HepG2 (cell line): ENCODE measurements around the gene ERFL. TPM values are rescaled to one million over a fixed set of nuclear protein-coding genes. Genes with fewer than 3 reads are reported as not detected.

ENCODE experiments used
- HDAC2 ChIP-seq: sonication (generic); formaldehyde crosslinking; IDR thresholded peaks from 2 replicates; pipeline ENCODE4 v1.4.0; 2020; ENCODE audit warnings: missing genetic modification reagents
- HMG20B ChIP-seq: conservative IDR thresholded peaks from 2 replicates; pipeline ENCODE4 v1.6.1; 2016; ENCODE audit warnings: missing genetic modification reagents, missing compliant biosample characterization
- HNRNPLL ChIP-seq: fragments of 200-400 bp; formaldehyde crosslinking; IDR thresholded peaks from 2 replicates; pipeline ENCODE4 v1.6.1; 2017; ENCODE audit warnings: mild to moderate bottlenecking, low read depth, low read length; ENCODE audit not compliant: poor library complexity, severe bottlenecking
- NCOA5 ChIP-seq: sonication (generic); formaldehyde crosslinking; IDR thresholded peaks from 2 replicates; pipeline ENCODE4 v1.4.0; 2020; ENCODE audit warnings: missing genetic modification reagents
- PHF5A ChIP-seq: IDR thresholded peaks from one replicate; pipeline ENCODE4 v1.6.1; 2018; ENCODE audit warnings: low read depth, missing genetic modification reagents; ENCODE audit not compliant: unreplicated experiment
- PITX1 ChIP-seq: sonication (generic); formaldehyde crosslinking; IDR thresholded peaks from 2 replicates; pipeline ENCODE4 v1.5.1; 2020; ENCODE audit warnings: mild to moderate bottlenecking, missing genetic modification reagents
- PLRG1 ChIP-seq: fragments of 450-650 bp; conservative IDR thresholded peaks from 2 replicates; pipeline ENCODE4 v1.6.1; 2016
- POLR2AphosphoS5 ChIP-seq: IDR thresholded peaks from 2 replicates; pipeline ENCODE4 v1.6.1; 2012; ENCODE audit warnings: low read depth, low read length
- RFX3 ChIP-seq: IDR thresholded peaks from 2 replicates; pipeline ENCODE4 v1.6.1; 2016; ENCODE audit warnings: missing biosample characterization, missing genetic modification reagents
- SP5 ChIP-seq: IDR thresholded peaks from 2 replicates; pipeline ENCODE4 v1.6.1; 2016; ENCODE audit warnings: low read depth, borderline replicate concordance
- ZNF350 ChIP-seq: sonication (generic); formaldehyde crosslinking; IDR thresholded peaks from 2 replicates; pipeline ENCODE4 v1.4.0; 2020; ENCODE audit warnings: mild to moderate bottlenecking, low read depth, missing genetic modification reagents, borderline replicate concordance
- ZNF354B ChIP-seq: sonication (generic); formaldehyde crosslinking; IDR thresholded peaks from 2 replicates; pipeline ENCODE4 v1.8.0; 2022; ENCODE audit warnings: mild to moderate bottlenecking, missing genetic modification reagents
- ZNF670 ChIP-seq: sonication (generic); formaldehyde crosslinking; IDR thresholded peaks from 2 replicates; pipeline ENCODE4 v1.8.0; 2022; ENCODE audit warnings: mild to moderate bottlenecking, missing genetic modification reagents, borderline replicate concordance
- polyA plus RNA-seq, 8 experiments: library from polyadenylated mRNA; depleted of rRNA in 3 of 8; stranded (reverse) in 7 of 8; unstranded in 1 of 8; fragments of >200 nt; fragmentation: Illumina TruSeq in 4 of 8; extraction: Trizol in 4 of 8; gene quantifications; 2 replicates each; pipeline versions ENCODE4 v1.2.1 to v1.2.3, GENCODE V29; 2011 to 2016; ENCODE audit warnings: low read depth in 4 of 8, missing spikeins in 1 of 8, mixed read lengths in 1 of 8; ENCODE audit not compliant: insufficient read depth in 1 of 8
- total RNA-seq, 5 experiments: library from RNA; depleted of rRNA; stranded (reverse); fragments of >200 nt; fragmentation: Illumina TruSeq; extraction: Trizol; gene quantifications; 2 replicates each; pipeline ENCODE4 v1.2.3, GENCODE V29; 2016; ENCODE audit warnings: low read depth in 1 of 5
- TF ChIP-seq, protein P1 (sequence below): sonication (generic); formaldehyde crosslinking; conservative IDR thresholded peaks from 2 replicates; pipeline ENCODE4 v1.4.0; 2020; ENCODE audit warnings: missing genetic modification reagents
- TF ChIP-seq, protein P2 (sequence below): sonication (generic); formaldehyde crosslinking; IDR thresholded peaks from 2 replicates; pipeline ENCODE4 v1.5.0; 2020; ENCODE audit warnings: missing genetic modification reagents, mild to moderate bottlenecking, borderline replicate concordance
- TF ChIP-seq, protein P3 (sequence below): sonication (generic); formaldehyde crosslinking; IDR thresholded peaks from 2 replicates; pipeline ENCODE4 v1.5.0; 2020; ENCODE audit warnings: mild to moderate bottlenecking, missing genetic modification reagents, borderline replicate concordance

The ERFL gene
- total and polyA plus RNA-seq, 2 of the 13 experiments (the other 11 are each of a cell fraction or from before 2014, with no cell fraction given): not detected

DNA sequence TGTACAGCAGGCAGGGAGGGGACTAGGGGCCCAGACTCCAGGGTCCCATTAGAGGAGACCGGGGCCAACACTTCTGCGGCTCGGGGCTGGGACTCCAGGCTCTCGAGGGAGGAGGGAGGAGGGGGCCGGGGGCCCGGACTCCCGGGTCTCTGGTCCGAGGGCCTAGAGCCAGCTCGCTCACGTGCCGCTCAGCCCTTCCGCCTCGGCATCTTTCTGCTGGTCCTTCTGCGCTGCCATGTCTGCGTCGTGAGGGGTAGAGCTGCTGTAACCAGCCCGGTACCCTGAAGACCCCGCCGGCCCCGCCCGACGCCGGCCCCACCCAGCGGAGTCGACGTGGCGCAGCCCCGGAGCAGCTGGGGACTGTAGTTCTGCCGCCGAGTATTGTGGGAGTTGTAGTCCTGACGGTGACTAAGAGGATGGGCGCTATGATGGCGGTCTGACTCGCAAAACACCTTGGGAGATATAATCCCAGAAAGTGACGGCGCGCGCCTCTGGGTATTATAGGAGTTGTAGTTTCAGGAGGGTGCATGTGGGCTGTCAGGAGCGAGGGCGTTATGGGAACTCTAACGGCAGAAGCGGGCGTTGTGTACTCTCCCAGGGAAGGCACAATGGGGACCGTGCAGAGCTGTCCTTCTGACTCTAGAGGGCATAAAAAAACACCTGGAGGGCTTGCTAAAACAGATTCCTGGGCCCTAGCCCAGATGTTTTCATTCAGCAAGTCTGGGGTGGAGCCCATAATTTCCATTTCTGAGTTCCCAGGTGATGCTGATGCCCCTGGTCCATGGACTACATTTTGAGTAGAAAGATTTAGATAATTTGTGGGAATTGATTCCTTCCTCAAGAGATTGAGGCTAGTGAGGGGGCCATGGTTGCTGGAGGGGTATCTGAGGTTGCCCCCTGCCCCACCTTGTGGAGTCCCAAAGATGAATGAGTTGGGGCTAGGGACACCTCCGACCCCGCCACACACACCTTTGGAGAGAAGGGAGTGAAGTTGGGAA lies 31.1 kb upstream of the ERFL start, which contains the start of gene RABAC1 (continued):
- TF ChIP-seq, protein P1, sequence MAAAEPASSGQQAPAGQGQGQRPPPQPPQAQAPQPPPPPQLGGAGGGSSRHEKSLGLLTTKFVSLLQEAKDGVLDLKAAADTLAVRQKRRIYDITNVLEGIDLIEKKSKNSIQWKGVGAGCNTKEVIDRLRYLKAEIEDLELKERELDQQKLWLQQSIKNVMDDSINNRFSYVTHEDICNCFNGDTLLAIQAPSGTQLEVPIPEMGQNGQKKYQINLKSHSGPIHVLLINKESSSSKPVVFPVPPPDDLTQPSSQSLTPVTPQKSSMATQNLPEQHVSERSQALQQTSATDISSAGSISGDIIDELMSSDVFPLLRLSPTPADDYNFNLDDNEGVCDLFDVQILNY (CRISPR knock-in tag): no peak
- 0 out of 2 replicates have a peak, but pooled peaks have one; percentile 23 for TF ChIP-seq ZNF350 (CRISPR knock-in tag)
- no peak for TF ChIP-seq ZNF354B (CRISPR knock-in tag)
- TF ChIP-seq HDAC2 (CRISPR knock-in tag): peak; percentile 50; the same call in 1 of the 2 replicates
- TF ChIP-seq SP5 (CRISPR knock-in tag): peak; percentile 51; the same call in 1 of the 2 replicates
- TF ChIP-seq PITX1 (CRISPR knock-in tag): peak; percentile 50; the same call in 1 of the 2 replicates
- TF ChIP-seq HMG20B (CRISPR knock-in tag): no peak
- peak; percentile 39 for TF ChIP-seq HNRNPLL
- TF ChIP-seq PHF5A (CRISPR knock-in tag): peak; percentile 43
- no peak for TF ChIP-seq NCOA5 (CRISPR knock-in tag)
- TF ChIP-seq, protein P2, sequence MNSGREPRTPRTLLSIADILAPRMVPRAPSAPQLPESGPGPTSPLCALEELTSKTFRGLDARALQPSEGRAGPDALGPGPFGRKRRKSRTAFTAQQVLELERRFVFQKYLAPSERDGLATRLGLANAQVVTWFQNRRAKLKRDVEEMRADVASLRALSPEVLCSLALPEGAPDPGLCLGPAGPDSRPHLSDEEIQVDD: no peak
- peak; percentile 49 for TF ChIP-seq POLR2AphosphoS5
- no peak for TF ChIP-seq PLRG1
- TF ChIP-seq RFX3 (CRISPR knock-in tag): no peak
- TF ChIP-seq, protein P3, sequence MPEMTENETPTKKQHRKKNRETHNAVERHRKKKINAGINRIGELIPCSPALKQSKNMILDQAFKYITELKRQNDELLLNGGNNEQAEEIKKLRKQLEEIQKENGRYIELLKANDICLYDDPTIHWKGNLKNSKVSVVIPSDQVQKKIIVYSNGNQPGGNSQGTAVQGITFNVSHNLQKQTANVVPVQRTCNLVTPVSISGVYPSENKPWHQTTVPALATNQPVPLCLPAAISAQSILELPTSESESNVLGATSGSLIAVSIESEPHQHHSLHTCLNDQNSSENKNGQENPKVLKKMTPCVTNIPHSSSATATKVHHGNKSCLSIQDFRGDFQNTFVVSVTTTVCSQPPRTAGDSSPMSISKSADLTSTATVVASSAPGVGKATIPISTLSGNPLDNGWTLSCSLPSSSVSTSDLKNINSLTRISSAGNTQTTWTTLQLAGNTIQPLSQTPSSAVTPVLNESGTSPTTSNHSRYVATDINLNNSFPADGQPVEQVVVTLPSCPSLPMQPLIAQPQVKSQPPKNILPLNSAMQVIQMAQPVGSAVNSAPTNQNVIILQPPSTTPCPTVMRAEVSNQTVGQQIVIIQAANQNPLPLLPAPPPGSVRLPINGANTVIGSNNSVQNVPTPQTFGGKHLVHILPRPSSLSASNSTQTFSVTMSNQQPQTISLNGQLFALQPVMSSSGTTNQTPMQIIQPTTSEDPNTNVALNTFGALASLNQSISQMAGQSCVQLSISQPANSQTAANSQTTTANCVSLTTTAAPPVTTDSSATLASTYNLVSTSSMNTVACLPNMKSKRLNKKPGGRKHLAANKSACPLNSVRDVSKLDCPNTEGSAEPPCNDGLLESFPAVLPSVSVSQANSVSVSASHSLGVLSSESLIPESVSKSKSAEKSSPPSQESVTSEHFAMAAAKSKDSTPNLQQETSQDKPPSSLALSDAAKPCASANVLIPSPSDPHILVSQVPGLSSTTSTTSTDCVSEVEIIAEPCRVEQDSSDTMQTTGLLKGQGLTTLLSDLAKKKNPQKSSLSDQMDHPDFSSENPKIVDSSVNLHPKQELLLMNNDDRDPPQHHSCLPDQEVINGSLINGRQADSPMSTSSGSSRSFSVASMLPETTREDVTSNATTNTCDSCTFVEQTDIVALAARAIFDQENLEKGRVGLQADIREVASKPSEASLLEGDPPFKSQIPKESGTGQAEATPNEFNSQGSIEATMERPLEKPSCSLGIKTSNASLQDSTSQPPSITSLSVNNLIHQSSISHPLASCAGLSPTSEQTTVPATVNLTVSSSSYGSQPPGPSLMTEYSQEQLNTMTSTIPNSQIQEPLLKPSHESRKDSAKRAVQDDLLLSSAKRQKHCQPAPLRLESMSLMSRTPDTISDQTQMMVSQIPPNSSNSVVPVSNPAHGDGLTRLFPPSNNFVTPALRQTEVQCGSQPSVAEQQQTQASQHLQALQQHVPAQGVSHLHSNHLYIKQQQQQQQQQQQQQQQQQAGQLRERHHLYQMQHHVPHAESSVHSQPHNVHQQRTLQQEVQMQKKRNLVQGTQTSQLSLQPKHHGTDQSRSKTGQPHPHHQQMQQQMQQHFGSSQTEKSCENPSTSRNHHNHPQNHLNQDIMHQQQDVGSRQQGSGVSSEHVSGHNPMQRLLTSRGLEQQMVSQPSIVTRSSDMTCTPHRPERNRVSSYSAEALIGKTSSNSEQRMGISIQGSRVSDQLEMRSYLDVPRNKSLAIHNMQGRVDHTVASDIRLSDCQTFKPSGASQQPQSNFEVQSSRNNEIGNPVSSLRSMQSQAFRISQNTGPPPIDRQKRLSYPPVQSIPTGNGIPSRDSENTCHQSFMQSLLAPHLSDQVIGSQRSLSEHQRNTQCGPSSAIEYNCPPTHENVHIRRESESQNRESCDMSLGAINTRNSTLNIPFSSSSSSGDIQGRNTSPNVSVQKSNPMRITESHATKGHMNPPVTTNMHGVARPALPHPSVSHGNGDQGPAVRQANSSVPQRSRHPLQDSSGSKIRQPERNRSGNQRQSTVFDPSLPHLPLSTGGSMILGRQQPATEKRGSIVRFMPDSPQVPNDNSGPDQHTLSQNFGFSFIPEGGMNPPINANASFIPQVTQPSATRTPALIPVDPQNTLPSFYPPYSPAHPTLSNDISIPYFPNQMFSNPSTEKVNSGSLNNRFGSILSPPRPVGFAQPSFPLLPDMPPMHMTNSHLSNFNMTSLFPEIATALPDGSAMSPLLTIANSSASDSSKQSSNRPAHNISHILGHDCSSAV (CRISPR knock-in tag): no peak
- peak; percentile 75; the same call in 1 of the 2 replicates for TF ChIP-seq ZNF670 (CRISPR knock-in tag)
